Right hindlimb (tissue), 1 donor: ENCODE results near the gene FEZ2.

Experiments
- DNase-seq: peaks from one replicate; pipeline ENCODE4 v3.0.0-alpha.2; 2018

The FEZ2 gene

DNA sequence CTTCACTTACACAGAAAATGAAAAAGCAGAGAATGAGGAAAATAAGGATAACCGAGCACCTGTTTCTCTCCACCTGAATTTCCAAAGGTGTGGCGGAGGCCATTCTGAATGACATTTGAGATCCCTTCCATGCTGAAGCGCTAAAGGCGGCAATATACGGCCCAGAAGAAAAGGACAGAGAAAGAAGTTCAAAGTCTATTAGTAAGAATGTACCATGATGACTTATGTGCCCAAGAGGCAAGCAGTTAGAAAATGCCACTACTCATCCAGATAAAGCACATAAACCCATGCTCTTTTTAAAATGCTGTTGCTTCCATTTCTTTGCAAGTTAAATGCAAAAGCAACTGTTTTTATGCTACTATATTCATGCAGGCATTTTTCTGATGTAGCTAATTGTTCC, 37.2 kb downstream of the FEZ2 start:
- no peak for DNase-seq

DNA sequence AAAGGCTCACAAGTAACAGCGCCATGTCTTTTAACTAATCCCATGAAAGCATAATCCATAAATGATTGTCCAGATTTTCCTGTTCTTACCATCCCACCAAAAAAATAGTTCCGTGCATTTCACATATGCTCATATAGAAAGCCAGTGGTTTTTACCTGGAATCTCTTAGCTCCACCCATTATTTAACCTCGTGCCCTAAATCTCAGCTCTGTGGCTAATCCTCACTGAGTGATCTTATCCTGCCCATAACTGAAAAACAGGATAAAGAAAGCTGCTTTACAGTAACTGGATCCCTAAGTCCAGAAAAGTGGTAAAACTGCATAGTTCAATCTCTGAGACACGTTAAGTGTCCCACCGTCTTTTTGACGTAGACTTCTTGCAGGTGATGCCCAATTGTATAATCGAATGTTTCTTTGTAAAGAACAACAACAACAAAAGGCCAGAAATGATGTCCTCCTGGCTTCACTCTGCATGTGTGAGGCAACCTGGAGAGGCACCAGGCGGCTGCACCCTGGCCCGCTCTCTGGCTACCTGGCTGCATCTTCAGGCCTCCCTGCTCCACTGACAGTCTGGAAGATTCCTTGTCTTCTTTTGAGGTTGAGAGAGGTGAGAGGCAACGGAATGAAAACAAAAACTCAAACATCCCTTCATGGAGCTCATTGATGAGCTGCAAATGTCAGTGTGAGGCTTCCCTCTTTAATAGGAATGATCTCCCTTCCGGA, 38.6 kb downstream of the FEZ2 start:
- DNase-seq = no peak

DNA sequence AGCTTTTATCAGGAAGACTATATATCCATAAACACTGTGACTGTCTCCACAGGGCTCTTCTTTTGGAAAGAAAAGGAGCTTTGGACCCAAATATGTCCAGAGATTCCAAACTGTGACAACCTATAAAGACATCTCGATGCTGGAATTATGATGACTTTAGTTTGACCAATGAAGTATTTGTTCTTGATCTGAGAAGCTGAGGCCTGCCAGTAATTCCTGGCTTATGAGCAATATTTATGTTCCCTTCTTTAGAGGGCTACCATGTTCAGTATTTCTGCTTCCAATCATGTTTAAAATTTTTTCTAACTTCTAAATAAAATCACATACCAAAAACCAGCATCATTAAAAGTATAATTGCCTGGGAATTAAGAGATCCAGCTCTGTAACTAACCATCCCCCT, 41.1 kb downstream of the FEZ2 start:
- no peak for DNase-seq

DNA sequence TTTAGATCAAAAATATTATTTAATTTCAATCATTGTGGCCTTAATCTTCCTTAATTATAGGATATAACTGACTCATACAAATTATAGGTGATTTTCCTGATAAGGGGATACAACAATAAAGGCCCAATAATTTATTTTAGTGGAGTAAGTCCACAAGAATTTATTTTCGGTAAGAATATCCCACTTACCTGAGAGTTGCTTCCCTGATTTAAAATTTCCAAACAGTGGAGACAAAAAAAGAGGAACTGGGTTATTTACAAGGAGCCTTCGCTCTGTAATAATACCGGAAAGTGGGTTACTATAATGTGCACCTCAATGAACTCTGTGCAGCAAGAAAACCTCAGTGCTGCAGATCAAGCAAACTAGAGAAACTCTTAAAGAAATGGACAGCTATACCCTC, 42.2 kb downstream of the FEZ2 start:
- no peak for DNase-seq

DNA sequence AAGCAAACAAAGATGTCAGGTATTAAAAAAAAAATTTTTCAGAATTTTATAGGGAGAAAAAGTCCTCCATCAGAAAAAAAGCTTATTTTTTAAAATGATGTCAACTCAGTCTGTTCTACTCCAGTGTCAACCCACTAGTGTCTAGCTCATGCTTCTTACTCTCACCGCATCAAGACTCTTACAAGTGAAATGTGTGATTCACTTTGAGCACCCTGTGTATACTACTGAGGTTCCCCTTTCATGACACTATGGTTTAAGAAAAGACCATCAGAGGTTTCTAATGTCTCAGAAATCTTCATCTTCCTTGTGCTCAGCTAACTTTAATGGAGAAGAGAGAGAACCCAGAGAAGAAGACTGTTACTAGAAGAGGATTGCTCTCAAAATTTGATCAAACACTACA, 43.4 kb downstream of the FEZ2 start:
- DNase-seq = no peak

DNA sequence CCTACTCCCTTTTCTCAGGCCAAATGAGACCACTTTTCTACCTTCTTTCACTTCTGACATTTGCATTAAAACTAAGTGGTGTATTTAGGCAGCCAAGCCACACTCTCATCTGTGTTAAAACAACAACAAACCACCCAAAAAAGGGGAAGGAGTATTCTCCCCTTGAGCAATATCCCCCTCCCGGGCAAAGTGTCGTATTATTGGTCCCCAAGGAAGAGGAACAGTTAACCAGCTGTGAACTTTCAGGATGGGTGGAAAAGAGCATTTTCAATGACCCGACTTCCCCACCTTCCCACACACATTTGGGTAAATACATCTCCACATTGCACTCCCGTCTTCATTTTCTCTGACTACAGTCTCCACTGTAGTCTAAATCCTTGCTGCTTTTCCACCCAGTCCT, 44.3 kb downstream of the FEZ2 start:
- no peak for DNase-seq

DNA sequence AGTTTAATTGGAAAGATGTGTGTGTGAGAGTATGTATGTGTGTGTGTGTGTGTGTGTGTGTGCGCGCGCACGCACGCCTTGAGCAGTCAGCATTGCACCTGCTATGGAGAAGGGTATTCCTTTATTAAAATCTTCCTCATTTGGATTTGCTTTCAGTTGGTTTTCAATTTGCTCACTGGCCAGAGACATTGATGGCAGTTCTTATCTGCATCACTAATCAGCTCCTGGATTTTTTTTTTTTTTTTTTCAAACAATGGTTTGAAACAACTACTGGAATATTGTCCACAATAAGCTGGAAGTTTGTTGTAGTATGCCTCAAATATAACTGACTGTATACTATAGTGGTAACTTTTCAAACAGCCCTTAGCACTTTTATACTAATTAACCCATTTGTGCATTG, 48.0 kb downstream of the FEZ2 start:
- no peak for DNase-seq

DNA sequence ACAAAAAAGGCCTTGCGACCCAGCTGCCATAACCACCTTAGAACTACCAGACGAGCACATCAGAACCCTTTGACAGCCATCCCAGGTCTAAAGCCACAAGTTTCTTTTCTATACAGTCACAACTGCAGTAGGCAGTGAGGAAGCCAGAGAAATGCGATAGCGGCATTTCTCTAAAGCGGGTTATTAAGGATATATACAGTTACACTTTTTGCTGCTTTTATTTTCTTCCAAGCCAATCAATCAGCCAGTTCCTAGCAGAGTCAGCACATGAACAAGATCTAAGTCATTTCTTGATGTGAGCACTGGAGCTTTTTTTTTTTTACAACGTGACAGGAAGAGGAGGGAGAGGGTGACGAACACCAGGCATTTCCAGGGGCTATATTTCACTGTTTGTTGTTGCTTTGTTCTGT, 48.8 kb downstream of the FEZ2 start:
- no peak for DNase-seq

DNA sequence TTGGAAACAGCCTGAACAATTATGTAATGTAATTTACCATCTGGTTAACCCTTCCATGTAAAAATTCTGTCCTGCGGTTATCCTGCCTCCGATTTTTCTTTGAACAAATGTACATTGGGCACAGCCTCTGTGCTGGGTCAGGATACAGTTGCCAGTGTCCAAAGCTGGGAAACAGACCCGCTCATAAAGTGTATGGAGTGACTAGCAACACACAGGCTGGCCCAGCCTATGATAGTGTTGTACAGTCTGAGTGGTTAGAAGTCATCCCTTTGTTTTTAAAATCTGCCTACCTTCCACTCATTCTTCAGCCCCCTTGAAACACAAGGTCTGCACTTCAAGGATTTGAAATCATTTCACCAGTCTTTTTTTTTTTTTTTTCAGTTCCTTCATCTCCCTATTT, 50.1 kb downstream of the FEZ2 start:
- DNase-seq = no peak

DNA sequence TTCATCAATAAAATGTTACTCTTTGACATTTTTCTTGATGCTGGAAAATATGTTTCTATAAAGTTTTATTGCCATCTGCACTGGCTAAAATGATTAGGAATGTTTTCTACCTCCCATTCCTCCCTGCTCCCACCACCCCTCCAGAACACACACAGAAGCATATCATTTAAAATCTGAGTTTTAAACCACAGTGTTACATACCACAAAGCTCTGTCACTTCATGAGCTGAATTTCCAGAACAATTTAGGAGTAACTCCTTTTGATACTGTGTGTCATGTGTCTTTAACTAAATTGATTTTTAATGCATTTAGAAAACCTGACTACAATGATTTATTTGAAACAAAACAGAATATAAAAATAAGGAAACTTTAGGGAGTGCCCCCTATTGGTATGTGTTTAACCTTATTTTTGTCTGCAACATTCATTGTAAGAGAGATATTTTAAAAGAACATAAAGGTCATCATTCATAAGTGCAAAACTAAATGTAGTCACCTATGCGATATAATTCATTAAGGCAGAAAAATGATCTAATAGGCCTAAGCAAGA, 52.0 kb downstream of the FEZ2 start:
- DNase-seq = no peak

DNA sequence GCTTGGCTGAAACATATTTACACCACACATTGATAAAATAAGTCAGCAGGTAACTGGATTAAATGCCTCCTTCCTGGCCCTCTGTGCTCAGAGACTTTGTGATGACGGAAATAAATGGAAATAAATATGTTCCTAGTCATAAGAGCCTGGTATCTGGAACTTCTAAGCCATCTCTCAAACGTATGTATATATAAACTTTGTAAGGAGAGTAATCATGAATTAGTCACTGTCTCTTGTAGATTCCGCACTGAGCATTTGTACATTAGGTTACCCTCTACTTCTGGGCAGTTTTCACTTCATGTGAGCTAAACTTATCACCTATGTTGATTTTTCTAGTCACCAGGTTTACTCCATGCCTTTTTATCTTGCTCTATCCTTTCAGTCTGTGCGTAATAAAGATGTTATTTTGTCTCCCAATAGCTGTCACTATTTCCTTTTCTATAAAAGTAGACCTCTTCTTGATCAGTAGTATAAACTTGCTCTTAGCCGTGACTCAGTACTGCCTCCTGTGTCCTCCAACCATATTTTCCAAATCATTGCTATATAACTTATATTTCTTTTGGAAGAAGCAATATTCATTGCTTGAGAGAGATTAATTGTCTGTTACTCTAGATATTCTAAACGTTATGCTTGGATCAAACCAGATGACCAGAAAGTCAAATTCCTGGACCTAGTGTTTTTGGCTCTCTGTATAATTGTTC, 53.2 kb downstream of the FEZ2 start:
- no peak for DNase-seq

DNA sequence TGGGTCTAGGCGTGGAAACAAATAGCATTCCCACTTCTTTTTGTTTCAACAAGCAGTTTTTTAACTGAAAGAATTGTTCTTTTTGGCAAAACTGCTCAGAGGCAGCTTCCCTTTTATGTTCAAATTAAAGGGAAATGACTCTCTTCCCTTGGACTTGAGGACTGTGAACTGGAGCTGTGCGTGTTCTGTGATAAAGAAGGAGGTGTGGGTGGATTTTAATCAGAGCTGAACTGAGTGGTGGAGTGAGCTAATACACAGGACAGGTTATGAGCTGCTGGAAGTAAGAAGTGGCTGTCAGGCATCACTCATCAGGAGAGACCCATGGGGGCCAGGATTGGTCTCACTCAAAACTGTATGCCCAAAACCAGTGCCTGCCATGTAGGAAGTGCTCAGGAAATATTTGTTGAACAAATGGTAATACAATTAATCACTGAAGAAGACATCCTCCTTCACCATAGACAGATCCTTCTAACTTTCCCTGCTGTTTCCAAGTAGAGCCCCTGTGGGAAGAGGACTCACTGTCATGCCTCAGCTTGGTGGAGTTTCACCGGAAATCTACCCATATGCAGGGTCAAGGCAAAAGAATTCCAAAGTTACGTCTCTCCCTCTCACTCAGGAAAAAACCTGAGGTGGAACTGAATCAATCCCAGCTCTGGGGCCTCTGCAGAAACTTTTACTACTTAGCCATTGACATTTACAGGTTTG, 55.9 kb downstream of the FEZ2 start:
- no peak for DNase-seq

DNA sequence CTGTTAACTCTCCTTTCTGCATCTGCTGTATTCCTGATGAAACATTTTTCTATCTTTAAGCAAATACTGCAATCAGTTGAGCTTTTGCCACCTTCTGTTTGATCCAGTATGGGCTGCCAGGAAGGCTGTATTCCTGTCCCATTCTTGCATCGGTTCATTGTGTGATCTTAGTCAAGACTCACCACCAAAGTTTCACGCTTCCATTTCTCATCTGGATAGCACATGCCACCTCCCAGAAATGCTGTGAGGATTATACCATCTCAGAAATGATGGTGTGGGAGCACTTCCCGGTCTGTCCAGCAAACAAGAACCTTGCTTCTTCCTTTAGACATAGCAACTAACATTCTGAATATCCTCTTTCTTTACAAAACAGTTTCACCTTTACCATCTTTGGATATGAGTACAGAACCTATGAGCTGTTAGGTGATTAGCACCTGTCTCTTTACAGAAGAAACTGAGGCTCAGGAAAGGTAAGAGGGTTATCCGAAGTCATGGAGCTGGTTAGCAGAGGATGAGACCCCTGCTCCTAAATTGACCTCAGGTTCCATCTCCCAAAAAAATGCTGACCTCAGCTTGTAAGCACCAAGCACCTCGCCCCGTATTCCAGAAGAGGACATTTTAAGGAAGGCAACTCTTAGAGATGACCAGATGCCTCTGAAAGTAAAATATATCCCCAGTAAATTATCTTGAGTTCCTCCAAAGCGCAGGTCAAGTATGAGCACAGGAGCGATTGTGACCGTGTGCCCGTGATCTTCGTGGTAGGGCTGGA, 56.8 kb downstream of the FEZ2 start:
- DNase-seq = no peak

DNA sequence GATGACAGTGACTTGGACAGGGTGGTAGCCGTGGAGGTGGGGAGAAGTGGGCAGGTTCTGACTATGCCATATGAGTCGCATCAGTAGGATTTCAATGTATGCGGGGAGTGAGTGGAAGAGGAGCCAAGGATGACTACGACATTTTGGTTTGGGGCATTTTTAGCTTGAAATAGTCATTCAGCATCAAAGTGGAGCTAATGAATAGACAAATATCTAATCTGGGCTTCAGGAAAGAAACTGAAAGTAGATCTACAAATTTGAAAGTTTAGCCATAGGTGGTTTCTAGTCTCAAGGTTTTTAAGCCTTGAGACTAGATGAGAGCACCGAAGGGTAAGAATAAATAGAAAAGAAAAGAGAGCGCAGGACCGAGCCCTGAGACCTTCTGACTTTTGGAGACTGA, 58.3 kb downstream of the FEZ2 start:
- DNase-seq = no peak

DNA sequence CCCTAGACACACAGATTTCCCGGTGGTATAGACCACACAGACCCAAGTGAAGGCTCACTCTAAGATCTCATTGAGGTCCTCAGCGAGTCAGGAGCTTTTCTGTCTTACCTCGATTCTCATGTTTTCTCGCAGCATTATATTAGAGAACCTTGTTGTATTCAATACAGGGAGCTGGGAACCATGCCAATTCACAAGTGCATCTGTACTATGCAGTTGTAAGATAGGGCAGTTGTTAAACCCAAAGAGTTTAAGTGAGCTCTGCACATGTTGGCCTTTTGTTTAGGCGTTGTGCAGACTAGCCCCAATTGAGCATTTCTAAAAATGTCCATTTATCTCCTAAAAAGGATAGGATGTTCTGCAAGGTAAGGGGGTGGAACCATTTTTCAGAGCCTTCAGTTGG, 59.6 kb downstream of the FEZ2 start:
- DNase-seq = no peak

DNA sequence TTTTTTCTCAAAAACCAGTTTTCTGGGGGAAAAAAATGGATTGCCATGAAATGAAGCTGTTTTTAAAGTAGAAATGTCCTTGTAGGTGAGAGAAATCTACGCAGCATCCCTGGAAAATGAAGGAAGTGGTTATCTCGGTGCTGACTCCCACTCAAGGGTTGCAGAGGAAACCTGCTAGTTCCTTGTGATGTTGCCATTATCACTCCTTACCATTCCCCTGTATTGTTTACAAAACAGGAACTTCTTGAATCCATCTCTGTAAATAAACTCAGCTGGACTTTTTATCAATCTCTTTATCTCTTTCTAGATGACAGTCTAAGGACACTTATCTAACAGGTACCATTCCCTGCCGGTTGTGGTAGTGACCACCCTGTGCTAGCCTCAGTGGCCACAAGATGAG, 61.2 kb downstream of the FEZ2 start:
- no peak for DNase-seq

DNA sequence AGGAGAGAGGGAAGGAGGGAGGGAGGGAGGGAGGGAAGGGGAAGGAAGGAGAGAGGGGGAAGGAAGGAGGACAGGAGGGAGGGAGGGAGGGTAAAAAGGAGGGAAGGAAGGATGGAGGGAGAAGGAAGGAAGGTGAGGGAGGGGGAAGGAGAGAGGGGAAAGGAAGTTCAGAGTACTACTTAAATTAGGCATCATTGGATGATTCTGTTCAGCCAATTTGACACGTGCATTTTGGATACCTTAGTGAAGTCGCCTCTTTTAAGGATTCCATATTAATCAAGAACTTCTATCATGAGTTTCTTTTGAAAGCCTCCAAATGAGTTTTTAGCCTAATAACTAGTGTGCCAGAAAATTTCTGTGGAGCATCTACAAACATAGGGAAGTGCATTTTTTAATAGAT, 62.9 kb downstream of the FEZ2 start:
- no peak for DNase-seq

DNA sequence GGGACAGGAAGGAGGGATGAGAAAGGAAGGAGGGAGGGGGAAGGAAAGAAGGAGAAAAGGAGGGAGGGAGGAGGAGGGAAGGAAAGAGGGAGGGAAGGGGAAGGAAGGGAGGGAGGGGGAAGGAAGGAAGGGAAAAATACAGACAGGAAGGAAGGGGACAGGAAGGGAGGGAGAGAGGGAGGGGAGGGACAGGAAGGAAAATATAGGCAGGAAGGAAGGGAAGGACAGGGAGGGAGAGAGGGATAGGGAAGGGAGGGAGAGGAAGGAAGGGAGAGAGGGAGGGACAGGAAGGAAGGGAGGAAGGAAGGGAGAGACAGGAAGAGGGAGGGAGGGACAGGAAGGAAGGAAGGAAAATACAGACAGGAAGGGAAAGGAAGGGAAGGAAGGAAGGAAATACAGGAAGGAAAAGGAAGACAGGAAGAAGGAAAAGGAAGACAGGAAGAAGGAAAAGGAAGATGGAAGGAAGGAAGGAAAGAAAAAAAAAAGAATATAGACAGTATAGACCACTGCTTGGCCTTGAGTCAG, 63.6 kb downstream of the FEZ2 start:
- DNase-seq = no peak

DNA sequence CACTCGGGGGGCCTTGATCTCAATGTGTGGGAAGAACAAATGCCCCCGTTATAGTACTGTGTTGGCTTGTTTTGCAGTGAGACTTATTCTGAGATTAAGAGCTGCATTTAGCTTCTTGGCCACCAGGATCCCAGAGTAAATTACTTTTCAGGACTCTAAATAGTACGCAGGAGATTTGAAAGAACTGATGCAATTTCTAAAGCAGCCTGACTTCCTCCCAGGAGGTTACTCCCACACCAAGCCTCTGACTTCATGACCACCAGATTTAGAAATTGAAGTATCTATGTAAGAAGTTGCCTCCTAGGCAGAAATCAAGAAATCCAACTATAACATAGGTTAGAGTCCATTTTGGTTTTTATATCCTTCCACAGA, 67.0 kb downstream of the FEZ2 start:
- DNase-seq = peak; percentile 27

DNA sequence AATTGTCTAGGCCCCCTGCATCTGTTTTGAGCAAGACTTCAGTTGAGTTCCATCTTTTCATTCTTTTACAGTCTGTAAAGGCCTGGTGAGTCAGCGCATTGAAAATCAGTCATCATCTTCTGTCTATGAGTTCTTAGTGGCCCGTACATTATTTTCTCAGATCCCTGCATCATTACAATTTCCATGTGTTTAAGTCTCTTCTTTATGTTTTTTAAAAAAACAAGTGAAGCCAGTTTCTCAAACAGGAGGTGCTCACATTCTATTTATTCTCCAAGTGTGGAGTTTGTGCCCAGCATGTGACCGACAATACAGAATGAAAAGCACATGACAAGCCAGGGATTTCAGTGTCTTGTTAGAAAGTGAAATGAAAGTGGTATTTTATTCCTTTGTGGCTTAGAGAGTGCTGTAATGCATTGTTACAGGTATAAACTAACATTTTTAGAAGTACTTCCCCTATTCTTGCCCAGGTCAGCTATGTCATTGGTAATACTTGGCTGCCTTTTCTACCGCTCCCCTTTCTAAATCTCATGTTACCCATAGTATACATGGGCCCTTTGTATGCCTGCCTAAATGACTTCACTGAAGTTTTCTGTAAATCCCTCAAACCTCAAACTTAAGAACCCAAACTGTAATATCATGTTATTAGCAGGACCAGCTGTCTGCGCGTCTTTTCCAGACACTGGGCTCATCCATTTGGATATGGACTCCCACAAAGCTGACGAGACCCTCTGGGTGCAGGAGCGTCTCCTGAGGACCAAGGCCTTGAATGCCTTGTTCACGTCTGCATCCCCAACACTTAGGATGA, 67.6 kb downstream of the FEZ2 start:
- DNase-seq = no peak

DNA sequence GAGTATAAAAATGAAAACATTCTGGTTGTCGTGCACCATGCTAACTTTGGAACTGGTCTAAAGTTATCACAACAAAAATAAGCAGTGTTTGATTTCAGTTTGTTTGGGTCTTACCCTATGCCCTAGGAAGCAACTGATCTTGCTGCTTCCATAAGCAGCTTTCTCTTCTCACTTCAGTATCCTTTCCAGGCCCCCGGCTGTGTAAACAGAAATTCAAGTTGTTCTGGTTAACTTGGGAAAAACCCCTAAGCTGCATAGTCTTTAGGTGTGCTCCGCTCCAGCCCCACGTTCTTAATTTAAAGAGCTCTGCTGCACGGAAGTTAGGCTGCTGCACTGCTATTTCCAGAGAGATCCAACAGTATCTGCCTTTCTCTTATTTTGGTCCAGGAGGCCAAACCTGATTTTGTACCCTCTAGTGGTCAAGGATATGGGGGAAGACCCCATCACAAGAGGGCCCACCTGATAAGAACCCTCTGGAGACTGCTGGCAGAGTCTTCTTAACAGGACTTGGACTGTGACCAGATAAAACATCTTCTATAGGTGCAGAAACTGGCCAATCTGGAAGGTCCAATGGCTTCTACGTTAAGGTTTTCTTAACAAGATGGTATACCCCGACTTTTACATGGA, 69.1 kb downstream of the FEZ2 start:
- no peak for DNase-seq

DNA sequence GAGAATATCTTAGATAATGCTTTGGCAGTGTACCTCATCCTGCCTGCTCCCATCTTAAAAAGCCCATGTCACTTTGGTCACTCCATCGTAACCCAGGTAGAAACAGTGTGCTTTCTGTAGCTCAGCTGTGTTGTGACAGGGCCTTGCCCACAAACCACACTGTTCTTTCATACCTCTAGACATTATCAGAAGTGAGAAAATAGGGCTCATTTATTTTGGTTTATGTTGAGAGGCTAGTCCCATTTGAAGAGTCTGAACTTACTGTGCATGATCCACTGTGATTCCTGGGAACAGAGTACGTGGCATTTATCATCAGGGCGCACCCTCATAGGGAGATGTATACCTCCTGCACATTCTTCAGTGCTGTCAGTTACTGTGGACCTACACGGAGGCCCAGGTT, 69.7 kb downstream of the FEZ2 start:
- DNase-seq = no peak
